ENCODE data around the gene SPAG6.
A peak's percentile ranks its signal among the peaks of the same experiment; 100 is the strongest.
"Not testable (repeated sequence)": the region's sequence is repeated elsewhere in the genome, so short reads cannot be mapped to it uniquely, and the experiment has no call there.

The SPAG6 gene

DNA sequence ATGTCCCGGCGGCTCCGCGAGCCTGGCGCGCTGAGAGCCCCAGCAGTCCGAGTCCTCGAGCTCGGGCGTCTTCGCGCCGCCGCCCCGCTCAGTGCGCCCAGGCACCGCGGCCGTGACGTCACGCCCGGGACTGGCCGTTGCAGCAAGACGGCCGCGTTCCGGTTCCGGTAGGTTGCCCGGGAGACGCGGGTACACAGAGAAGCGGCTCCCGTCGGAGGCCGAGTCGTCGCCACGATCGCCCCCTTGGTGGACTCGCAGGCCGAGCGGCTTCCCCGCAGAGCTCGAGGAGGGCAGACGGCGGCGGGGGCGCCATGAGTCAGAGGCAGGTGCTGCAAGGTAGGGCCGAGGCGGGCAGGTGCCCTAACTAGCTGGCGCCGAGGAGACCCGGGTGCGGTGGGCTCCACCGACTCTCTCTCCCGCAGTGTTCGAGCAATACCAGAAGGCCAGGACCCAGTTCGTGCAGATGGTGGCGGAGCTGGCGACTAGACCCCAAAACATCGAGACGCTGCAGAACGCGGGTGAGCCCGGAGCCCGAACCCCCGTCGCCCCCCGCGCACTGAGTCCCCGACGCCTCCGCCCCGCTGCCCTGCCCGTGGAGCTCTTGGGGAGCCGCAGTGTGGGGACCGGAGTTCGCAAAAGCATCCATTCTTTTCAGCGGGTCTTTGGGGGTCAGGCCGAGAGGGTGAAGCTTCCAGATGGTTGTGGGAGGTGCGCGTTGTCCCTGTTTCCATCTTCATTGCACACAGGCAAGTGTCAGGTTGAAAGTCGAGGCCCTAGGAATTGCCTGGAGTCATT lies at the start of gene SPAG6:
Gene SPAG6, plus strand, starts transcription at position 196 of the 795 bp plus-strand sequence. Its CDS starts 116 bp downstream, at position 312.
- DNase-seq, result peak; percentile 21

GRCh38 chr10:22301193-22301592 lies 44.1 kb upstream of the SPAG6 start:
- no peak for DNase-seq

GRCh38 chr10:22303461-22303860 lies 41.8 kb upstream of the SPAG6 start:
- DNase-seq, result no peak

- no peak for DNase-seq
Measured at GRCh38 chr10:22305721-22306120, 39.6 kb upstream of the SPAG6 start.

DNA sequence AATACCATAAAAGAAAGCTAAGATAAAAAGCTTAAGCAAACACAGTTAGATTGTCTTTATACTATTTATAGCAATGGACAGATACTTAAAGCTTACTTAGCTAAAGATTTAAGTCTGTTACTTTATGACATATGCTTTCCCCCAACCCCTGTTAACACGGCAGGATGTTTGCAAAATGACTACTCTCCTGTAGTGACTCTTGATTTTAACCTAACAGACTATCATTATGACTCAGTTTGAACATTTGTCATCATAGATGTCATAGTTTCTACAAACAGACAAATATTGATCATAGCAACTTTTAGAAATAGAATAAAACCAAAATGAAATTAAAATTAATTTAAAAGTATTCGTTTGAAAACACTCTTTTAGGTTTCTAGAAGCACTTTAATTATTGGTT lies 36.9 kb upstream of the SPAG6 start:
- peak; percentile 36 for DNase-seq

- no peak for DNase-seq
Measured at GRCh38 chr10:22309180-22310000, 35.9 kb upstream of the SPAG6 start.

- DNase-seq, result not testable (repeated sequence)
Measured at GRCh38 chr10:22310012-22310411, 35.3 kb upstream of the SPAG6 start.

- no peak for DNase-seq
Measured at GRCh38 chr10:22310928-22311327, 34.4 kb upstream of the SPAG6 start.

GRCh38 chr10:22314852-22315251 lies 30.4 kb upstream of the SPAG6 start:
- DNase-seq, result no peak

GRCh38 chr10:22315455-22316285 lies 29.6 kb upstream of the SPAG6 start:
- DNase-seq, result no peak

DNA sequence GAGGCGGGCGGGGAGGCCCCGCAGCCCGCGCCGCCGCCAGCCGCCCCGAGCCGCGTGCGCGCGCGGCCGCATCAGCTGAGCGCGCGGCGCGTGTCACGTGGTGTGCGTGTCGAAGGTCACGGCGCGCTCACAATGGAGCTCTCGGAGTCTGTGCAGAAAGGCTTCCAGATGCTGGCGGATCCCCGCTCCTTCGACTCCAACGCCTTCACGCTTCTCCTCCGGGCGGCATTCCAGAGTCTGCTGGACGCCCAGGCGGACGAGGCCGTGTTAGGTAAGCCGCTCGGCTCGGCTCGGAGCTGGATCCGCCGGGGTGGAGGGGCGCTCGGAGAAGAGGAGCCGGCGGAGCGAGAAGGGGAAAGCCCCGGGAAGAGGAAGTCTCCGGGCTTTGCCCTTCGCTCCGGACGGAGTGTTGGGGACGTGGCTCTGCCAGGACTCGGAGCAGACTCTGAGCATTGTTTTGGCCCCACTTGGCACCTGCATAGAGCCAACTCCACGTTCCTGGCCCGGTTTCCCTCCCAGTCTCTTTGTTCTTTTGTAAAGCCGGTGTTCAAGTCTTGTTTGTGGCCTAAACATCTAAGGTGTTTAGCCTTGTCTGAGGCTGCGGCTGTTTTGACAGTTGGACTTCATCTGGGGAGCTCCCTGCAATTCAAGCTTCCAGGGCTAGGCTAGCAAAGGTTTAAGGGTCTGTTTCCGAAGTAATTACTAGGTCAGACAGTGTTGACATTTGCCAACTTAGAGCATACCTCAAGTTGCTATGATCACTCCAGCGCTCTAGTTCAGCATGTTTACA lies 28.8 kb upstream of the SPAG6 start, which contains the start of gene COMMD3:
Gene COMMD3, plus strand, starts transcription at position 103 of the 790 bp plus-strand sequence. Its CDS starts 30 bp downstream, at position 133.
- DNase-seq, result peak; percentile 79

DNA sequence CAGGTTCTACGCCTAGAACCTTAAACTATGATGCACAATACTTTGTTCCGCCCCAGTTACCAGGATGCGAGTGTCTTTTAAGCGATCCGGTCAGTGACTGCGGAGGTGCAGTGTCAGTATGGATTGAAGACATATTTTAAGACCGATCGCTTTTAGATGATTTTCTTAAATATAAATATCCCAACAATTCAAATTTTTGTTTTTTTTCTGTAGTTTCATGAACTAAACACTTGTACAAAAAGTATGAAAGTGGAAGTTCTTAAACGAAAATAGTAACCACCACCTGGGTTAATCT lies 28.3 kb upstream of the SPAG6 start:
- no peak for DNase-seq

GRCh38 chr10:22317771-22318565 lies 27.3 kb upstream of the SPAG6 start:
- DNase-seq, result no peak

DNA sequence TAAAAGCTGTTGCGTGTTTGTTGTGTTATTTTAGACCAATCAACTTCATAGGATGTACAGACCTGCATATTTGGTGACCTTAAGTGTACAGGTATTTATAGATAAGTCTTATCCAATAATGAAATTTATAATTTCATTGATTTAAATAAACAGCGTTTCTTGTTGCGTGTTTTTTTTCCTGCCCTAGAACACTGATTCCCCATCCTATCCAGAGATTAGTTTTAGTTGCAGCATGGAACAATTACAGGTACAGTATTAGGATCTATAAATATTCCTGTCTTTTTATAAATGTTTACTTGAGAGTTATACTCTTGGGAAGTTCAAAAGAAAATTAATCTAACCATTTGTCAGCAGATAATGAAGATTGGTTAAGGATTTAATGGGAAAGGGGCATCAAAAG lies 26.5 kb upstream of the SPAG6 start:
- DNase-seq, result no peak

DNA sequence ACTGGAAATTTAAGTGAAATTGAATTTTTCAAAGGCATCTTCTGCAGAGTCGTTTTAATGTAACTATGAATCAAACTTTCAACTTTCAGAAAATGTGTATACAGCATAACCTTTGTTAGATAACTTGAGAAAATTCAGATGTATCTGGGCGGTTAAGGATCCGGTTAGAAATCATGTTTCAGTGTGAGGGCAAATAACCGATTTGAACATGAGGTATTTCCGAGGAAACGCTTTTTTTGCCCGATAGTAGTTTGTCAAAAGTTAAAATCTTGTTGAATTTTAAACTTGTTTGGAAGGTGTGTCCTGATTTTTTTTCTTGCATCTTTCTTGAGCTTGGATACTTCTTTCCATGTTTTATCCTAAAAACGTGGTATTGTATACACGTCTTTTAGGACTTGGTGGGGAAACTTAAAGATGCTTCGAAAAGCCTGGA lies 25.7 kb upstream of the SPAG6 start:
- DNase-seq, result no peak

DNA sequence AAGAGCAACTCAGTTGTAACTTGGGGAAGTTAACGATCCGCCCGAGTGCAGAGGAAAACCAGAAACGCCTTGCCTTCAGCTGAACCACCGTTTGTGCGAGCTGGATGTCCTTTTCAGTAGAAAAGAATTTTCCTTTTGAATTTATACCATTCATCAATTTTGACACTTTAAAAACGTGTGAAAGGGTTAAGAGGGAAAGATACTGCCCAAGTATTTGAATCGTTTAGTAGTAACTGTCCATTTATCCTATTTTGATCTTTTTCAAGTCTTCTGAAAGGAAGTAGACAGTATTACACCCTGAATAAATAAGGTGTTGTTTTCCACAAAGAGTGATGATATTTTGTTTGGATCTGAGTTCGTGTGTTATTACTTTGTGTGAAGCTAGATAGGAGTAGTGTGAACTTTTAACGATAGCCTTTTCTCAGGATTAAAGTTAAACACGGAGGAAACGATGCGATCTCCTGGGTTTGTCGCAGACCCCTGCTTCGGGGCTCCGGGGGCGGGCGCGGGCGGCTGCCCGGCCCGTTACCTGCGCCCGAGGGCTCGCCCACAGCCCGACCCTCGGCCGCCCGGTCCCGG lies 25.2 kb upstream of the SPAG6 start:
- DNase-seq, result peak; percentile 11

DNA sequence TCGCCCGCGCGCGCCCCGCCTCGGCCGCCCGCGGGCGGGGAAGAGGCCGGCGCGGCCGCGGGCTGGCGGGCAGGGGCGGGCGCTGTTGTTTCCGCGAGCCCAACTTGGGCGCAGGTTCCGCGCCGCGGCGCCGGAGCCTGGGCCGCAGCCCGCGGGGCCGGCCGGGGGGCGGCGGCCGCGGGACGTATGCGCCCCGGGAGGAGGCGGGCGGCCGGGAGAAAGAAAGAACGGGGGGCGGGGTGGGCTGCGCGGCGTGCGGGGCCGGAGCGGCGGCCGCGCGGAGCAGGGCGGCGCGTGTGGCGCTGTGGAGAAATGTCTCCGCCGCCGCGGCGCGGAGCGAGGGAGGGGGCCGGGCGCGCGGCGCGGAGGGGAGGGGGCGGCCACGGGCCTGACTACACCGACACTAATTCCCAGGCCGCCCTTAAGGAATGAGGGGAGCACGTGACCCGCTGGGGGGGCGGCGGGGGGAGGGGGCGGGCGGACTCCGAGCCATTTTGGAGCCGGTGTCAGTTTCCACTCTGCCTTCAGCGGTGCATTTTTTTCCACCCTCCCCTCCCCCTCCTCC lies 24.6 kb upstream of the SPAG6 start, which contains the start of gene BMI1:
Gene BMI1, plus strand, starts transcription at position 509 of the 565 bp plus-strand sequence. CDS start 5,351 bp downstream, outside the sequence.
- DNase-seq, result peak; percentile 71

- peak; percentile 68 for DNase-seq
Measured at GRCh38 chr10:22321156-22321923, 24.0 kb upstream of the SPAG6 start.

GRCh38 chr10:22321924-22322640 lies 23.2 kb upstream of the SPAG6 start:
- DNase-seq, result peak; percentile 41

Measured in activated naive CD4-positive, alpha-beta T cell treated with anti-CD3 and anti-CD28 coated beads, Interleukin-2, amount 50 U/mL, for 16 hours (primary cell).